Liver (tissue), 3 donors: ENCODE results near the gene ALAS1.

ENCODE experiments used
- CTCF ChIP-seq: fragments of 150-350 bp; IDR thresholded peaks from 2 replicates; pipeline ENCODE4 v1.5.1; 2017; ENCODE audit warnings: improper control_type of control experiment, low read depth, low read length; ENCODE audit not compliant: missing input control
- FOXA1 ChIP-seq: IDR thresholded peaks from 2 replicates; pipeline ENCODE4 v1.6.1; 2016; ENCODE audit warnings: antibody characterized with exemption
- GABPA ChIP-seq, 2 donors: IDR thresholded peaks in 1 of 2; conservative IDR thresholded peaks in 1 of 2; 2 replicates each; pipeline ENCODE4 v1.6.1; 2016; ENCODE audit warnings: antibody characterized with exemption in 2 of 2, mild to moderate bottlenecking in 1 of 2, moderate library complexity in 1 of 2
- JUND ChIP-seq, 2 donors: IDR thresholded peaks; 2 replicates each; pipeline ENCODE4 v1.6.1; 2016; ENCODE audit warnings: antibody characterized with exemption in 2 of 2
- RAD21 ChIP-seq, 2 donors: IDR thresholded peaks; 2 replicates each; pipeline ENCODE4 v1.6.1; 2016; ENCODE audit warnings: antibody characterized with exemption in 2 of 2, mild to moderate bottlenecking in 2 of 2
- RXRA ChIP-seq, 2 donors: IDR thresholded peaks; 2 replicates each; pipeline ENCODE4 v1.6.1; 2017 to 2018; ENCODE audit warnings: antibody characterized with exemption in 2 of 2, mild to moderate bottlenecking in 1 of 2
- SP1 ChIP-seq: IDR thresholded peaks from 2 replicates; pipeline ENCODE4 v1.6.1; 2018; ENCODE audit warnings: antibody characterized with exemption, mild to moderate bottlenecking
- TAF1 ChIP-seq: conservative IDR thresholded peaks from 2 replicates; pipeline ENCODE4 v1.6.1; 2016; ENCODE audit warnings: antibody characterized with exemption, mild to moderate bottlenecking
- YY1 ChIP-seq: IDR thresholded peaks from 2 replicates; pipeline ENCODE4 v1.6.1; 2016; ENCODE audit warnings: antibody characterized with exemption, mild to moderate bottlenecking
- ZBTB33 ChIP-seq: IDR thresholded peaks from 2 replicates; pipeline ENCODE4 v1.6.1; 2016; ENCODE audit warnings: antibody characterized with exemption
- TF ChIP-seq, protein P1 (sequence below): IDR thresholded peaks from 2 replicates; pipeline ENCODE4 v1.6.1; 2016; ENCODE audit warnings: antibody characterized with exemption
- TF ChIP-seq, protein P2 (sequence below): IDR thresholded peaks from 2 replicates; pipeline ENCODE4 v1.6.1; 2016; ENCODE audit warnings: antibody characterized with exemption
- donor health status: healthy.
- donor health status: healthy.

DNA sequence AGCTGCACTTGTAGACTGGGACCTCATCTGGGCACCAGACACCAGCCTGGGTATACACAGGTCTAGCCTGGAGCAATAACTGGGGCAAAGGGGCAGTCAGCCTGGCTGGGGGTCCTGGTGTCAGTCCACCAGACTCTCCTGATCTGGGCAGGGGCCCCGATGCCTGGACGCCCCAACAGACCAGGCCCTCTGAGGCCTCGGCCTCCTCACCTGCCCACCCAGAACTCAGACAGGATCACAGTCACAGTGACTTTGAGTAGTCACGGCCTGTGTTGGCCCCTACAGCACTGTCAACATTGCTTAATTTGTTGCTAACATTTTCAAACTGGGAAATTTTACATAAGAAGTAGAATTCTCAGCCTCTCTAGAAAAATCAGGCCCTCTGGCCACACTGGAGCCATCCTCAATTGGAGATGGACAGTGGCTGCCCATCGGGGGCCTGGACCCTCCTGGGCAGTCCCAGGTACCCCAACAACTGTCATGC lies 35.2 kb downstream of the ALAS1 start:
- no peak for TF ChIP-seq CTCF
- peak; percentile 22 to 44 for TF ChIP-seq RXRA (IDR thresholded peaks at IDR 0.05)
- no peak for TF ChIP-seq GABPA (IDR thresholded peaks at IDR 0.05 in 1 of 2, conservative IDR thresholded peaks at IDR 0.05 in 1 of 2)
- TF ChIP-seq, protein P1, sequence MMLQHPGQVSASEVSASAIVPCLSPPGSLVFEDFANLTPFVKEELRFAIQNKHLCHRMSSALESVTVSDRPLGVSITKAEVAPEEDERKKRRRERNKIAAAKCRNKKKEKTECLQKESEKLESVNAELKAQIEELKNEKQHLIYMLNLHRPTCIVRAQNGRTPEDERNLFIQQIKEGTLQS = no peak
- TF ChIP-seq JUND (IDR thresholded peaks at IDR 0.05) = no peak
- TF ChIP-seq, protein P2, sequence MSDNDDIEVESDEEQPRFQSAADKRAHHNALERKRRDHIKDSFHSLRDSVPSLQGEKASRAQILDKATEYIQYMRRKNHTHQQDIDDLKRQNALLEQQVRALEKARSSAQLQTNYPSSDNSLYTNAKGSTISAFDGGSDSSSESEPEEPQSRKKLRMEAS = no peak
- no peak for TF ChIP-seq TAF1
- TF ChIP-seq RAD21 (IDR thresholded peaks at IDR 0.05) = no peak
- no peak for TF ChIP-seq YY1
- TF ChIP-seq FOXA1 = peak; percentile 65
- TF ChIP-seq ZBTB33 = no peak
- TF ChIP-seq SP1 = no peak
